Activated naive CD4-positive, alpha-beta T cell (primary cell): ENCODE data around the gene GFY.

ENCODE experiments used
- DNase-seq, 4 experiments: peaks; one replicate each; lab custom pipeline; 2025; lab: John Stamatoyannopoulos, UW

The GFY gene, protein sequence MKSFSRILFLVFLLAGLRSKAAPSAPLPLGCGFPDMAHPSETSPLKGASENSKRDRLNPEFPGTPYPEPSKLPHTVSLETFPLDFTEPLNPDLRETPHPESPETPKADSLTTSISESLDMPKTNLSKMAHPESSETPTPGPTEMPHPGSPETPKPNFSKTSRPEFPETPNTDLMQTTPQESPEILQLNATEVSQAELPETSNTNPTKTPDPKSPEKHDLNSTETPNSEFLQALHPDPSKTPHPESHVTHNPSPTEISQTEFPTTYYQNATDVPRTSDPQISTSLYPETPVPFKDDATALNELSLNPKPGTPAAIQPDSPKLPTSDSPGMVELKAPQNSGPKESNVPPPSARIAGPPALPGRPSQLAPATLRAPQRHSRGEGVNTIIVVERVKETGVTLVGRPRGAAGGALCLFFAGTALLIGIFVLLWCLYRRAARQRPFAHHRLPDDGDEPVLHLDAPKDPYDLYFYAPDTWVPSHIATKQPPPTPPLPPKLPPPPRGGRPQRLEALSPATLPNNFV

DNA sequence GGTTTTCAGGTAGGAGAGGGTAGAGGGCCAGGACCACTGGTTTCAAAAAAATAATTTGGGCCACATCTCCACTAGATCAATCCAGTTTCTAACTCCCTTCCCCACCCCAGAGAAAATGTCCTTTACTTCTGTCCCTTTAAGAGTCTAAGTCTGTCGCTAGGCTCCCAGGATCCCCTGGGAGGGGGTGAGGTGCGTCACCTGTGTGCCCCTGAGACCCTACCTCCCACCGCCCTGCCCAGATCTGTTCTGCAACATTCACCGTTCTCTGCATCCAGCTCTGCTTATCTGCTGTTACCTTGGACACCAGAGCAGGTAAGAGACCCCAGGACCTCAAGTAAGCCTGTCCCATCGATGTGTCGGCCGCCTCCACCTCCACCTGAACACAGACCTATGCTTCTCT lies at the start of gene GFY:
Gene GFY, plus strand, starts transcription at position 211 of the 400 bp plus-strand sequence. CDS start 1,043 bp downstream, outside the sequence.
- no peak for DNase-seq

DNA sequence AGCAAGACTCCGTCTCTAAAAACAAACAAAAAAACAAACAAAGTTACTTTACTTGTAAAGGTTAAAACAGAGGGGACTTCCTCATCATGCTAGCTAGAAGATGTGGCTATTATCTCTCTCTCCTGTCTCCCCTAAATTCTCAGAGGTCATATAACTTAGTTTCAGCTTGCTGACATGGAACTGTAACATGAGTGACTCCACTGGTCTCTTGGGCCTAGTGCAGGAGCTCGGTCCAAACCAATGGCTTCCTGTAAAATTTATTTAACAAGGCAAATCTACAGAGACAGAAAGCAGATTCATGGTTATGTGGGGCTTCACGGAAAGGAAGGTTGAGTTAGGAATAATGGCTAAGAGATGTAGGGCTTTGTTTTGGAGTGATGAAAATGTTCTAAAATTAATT lies 46.7 kb upstream of the GFY start:
- no peak for DNase-seq

DNA sequence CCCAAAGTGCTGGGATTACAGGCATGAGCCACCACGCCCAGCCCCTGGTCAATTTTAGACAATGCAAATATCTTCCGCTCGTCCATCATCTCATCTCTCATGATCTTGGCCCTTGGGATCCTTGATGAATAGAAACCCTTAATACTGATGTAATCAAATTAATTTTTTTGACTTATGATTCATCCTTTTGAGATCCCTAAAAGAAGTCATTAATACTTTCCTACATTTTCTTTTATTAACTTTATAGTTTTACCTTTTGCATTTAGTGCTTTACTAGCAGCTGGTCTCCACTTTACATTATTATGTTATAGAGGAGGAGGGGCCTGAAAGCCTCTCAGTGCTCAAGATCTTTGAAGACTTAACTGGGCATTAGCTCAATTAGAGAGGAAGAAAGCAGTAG lies 44.8 kb upstream of the GFY start:
- no peak for DNase-seq

DNA sequence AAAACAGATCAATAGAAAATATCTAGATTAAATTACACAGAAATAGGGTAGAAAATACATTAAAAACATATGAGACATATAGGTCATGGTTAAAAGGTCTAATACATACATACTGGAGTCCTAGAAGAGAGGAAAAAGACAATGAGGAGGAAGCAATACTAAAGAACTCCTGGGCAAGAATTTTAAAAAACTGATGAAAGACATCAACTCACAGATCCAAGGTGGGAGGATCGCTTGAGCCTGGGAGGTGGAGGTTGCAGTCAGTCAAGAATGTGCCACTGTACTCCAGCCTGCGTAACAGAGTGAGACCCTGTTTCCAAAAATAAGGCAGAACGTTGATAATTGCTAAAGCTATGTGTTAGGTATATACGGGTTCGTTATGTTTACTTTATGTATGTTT lies 42.5 kb upstream of the GFY start:
- DNase-seq: no peak

DNA sequence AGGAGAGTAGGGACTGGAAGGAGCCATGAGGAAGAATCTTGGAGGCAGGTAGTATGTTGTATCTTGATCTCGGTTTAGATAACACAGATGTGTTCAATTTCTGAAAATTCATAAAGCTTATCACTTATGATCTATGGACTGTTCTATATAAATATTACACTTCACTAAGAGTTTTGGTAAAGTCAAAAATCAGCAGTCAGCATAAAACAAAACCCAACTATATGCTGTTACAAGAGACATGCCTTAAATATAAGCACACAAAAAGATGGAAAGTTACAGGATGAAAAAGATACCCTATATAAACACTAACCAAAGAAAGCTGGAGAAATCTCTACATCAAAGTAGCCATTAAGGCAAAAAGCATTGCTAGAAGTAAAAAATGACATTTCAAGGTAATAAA lies 41.6 kb upstream of the GFY start:
- no peak for DNase-seq

DNA sequence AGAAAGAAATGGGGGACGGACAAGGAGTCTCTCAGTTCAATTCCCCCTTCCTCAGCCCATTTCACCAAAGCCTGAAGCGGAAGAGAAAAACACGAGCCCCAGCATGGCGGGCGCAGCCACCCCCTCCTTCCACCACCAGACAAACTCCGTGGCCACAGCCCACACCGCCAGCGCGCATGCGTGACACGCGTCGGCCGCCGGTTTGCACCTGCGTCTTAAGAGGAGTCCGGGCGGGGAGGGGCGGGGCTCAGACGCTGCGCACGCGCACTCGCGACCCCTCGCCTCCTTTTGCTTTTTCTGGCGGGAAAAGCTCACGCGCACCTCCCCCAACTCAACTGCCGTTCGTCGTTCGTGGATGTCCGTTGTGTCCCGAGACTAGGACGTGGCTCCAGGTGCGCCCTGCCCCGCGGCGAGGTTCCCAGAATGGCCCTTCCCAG lies 37.2 kb upstream of the GFY start, which contains the start of gene KASH5:
Gene KASH5, plus strand, starts transcription at position 314 of the 437 bp plus-strand sequence. CDS start 2,635 bp downstream, outside the sequence.
- peak; percentile 52 to 78 (median 58) for DNase-seq

DNA sequence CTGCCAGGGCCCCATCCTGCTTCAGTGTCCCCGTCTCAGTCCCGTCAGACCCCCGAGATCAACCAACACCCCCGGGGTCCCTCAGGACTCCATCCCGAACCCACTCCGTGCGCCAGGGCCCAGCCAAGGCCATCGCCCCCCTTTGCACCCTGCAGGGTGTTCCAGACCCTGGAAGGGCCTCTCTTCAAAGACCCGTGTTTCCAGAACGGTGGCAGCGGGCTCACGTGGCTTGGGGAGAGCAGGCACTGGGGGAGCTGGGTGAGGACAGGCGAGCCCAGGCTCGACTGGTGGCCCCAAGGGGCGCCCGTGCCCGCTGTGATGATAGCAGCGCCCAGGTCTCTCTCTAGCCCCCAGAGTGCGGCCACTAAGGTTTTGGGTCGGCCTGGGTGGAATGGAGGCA lies 35.8 kb upstream of the GFY start:
- DNase-seq: no peak

DNA sequence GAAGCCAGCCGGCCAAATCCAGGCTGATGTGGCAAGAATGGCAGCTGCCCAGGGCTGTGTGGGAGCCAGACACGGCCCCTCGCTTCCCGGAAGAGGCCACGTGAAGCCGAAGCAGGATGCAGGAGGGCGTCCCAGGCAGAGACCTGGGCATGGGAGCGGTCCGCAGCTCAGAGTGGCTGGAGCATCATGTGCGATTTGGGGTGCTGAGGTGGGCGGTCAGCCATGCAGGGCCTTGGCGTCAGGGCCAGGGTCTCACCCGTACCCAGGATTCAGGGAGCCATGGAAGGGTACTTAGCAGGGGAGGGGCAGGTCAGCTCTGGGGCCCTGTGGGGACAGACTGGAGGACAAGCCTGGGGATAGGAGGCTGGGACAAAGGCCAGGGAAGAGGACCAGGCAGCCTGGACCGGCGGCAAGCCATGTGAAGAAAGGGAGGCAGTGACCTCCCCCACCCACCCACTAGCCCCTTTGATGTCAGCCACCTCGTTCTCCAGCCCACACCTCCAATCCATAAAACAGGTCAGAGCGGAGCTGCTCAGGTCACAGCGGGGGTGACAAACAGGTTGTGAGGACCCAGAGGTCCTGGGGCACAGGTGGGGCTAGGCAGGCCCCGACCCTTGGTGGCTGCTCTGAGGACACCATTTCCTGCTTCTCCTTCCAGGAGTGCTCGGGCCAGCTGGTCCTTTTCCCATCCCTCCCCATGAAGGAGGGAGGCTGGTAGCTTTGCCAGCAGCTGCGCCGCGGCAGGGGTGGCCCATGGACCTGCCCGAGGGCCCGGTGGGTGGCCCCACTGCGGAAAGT lies 34.9 kb upstream of the GFY start:
- DNase-seq: no peak

DNA sequence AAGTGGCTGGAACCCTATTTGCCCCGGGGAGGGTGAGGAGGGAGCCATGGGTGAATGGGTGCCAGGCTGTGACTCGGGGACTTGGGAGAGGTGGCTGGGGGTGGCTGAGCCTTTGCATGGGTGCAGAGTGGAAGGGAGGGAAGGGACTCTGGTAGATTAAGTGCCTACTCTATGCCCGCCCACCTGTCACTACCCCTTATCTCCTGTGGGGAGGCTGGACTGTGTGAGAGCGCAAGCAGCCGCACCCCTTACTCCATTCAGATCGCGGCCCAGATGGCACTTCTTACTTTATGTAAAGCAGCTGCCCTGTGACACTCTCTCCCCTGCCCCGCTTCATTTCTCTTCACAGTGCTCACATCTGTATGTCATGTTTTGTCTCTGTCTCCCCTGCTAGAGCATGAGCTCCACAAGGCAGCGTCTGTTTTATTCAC lies 34.2 kb upstream of the GFY start:
- no peak for DNase-seq

DNA sequence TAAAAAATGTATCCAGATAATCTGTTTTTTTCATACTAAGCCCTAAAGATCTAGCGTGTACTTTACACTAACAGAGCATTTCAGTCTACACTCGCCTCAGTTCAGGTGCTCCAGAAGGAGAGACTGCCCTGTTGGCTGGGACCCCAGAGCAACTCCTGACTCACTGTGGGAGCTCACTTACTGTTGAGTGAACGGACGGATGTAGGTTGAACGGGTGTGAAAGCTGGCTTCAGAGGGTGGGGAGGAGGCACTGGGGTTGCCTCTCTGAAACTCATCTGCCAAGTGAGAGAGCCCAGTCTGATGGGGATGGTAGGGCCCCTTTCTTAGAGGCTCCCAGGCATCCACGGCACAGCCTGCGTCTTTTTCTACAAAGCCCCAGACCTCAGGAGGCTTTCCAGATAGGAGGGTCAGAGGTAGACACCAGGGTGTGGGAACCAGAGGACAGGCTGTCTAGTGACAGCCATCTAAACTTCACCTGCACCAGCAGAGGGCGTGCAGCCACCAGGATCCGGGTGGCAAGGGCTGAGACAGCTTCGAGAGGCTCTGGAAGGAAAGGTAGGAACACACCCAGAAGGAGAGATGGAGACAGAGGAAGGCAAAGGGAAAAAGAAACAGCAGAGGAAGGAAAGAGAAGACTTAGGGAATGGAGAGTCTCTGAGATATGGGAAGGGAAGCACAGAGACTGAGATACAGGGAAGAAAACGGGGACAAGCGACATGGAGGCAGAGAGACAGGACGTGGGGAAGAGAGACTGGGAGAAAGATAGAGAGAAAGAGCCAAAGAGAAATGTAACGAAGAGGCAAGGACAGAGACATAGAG lies 33.4 kb upstream of the GFY start:
- peak; percentile 34 to 73 (median 51) for DNase-seq

DNA sequence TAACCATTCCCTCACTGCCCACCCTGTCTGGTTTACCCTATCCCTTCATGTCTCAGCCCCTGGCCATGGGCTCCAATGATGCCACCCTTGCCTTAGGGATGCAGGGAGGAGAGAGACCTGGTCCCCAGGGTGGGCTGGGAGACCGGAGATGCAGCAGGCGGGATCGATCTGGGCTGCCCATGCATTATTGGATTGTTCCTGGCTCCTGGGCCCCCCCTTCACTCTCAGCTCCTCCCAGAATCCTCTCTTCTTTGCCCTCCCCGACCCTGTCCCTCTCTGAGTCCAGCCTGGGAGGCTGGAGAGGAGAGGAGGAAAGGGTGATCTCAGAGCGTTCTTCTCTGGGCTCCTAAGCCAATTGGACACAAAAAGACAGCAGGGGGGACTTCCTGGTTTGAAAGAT lies 31.3 kb upstream of the GFY start:
- no peak for DNase-seq

DNA sequence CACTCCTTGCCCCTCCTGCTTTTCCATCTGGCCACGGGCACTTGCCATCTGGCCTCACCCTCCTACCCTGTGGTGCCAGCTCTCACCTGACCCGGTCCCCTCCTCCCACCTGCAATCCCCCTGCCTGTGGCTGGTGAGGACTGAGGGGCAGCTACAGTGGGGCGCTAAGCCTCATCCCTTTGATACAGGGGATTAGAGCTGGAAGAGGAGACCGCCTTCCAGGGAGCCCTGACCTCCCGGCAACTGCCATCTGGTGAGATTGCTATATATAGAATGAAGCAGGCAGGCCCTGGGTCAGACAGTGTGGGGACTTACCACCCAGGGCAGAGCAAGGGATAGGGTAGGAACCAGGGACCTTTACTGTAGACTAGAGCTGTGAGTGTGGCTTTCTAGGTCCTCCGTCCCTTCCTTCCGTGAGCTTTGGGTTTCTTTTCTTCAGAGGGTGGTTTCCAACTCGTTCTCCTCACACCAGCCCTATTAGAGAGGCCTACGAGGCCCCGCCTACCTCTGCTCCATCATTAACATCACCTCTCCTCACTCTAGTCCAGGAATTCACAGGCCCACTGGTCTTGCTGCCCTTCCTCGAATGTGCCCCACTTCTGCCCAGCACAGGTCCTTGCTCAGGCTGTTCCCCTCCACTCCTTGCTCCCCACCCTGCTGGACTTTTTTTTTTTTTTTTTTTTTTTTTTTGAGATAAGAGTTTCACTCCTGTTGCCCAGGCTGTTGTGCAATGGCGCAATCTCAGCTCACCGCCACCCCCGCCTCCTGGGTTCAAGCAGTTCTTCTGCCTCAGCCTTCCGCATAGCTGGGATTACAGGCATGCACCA lies 29.4 kb upstream of the GFY start:
- no peak for DNase-seq

DNA sequence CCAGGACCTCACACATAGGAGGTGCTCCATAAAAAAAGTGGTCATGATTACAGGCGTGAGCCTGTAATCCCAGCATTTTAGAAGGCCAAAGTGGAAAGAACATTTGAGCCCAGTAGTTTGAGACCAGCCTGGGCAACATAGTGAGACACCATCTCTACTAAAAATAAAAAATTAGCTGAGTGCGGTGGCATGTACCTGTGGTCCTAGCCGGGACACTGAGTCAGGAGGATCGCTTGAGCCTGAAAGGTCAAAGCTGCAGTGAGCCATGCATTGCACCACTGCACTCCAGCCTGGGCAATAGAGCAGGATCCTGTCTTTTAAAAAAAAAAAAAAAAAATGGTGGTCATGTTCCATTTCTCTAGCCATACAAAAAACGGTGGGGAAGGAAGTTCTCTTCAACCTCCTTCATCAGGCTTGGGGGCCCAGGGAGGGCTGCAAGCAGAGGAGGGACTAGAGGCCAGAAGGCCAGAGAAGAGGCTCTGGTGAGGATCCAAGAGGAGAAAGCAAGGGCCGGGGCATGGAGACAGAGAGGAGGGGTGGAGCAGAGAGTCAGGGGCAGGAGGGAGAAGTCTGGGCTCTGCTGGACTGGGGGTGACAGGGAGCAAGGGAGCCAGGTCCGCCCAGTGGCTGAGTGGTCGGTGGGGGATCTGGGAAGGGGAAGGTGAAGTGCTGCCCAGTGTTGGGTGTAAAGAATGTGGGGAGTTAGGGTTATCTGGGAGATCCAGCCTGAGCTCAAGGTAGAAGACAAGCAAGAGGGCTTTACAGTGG lies 28.3 kb upstream of the GFY start:
- no peak for DNase-seq

DNA sequence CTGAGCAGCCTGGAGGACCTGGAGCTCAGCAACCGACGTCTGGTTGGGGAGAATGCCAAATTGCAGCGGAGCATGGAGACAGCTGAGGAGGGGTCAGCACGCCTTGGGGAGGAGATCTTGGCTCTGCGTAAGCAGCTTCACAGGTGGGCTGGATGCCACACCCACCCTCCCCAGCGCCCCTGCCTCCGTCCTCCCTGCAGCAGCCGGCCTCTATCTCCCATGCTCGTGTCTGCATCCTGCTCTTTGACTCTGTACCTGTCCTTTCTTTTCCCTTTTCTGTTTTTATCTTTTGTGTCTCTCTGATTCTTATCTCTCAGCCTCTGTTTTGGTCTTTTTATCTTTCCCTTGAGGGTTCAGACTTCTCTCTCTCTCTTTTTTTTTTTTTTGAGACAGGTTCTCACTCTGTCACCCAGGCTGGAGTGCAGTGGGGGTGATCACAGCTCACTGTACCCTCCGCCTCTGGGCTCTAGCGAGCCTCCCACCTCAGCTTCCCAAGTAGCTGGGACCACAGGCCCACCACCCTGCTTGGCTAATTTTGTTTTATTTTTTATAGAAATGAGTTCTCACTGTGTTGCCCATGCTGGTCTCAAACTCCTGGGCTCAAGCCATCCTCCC lies 27.1 kb upstream of the GFY start:
- no peak for DNase-seq

DNA sequence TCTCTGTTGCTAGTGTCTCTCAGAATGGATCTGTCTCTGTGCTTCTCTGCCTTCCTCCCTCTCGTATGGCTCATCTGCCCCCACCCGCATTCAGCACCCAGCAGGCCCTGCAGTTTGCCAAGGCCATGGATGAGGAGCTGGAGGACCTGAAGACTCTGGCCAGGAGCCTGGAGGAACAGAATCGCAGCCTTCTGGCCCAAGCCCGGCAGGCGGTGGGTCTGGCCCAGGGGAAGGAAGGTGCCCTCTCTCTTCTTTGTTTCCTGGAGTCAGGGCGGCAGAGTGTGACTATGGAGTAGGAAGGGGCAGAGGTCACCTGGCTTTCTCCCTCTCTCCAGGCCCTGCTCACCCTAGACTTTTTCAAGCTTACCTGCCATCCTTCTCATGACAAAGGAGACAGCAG lies 26.3 kb upstream of the GFY start:
- DNase-seq: no peak

DNA sequence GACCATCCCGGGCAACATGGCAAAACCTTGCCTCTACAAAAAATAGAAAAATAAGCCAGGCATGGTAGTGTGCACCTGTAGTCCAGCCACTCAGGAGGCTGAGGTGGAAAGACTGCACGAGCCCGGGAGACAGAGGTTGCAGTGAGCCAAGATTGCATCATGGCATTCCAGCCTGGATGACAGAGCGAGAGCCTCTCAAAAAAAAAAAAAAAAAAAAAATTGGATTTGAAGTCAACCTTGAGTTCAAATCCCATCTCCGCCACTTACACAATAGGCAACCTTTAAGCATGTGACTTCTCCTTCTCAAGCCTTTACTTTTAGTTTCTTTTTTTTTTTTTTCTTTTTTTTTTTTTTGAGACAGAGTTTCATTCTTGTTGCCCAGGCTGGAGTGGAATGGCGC lies 25.2 kb upstream of the GFY start:
- DNase-seq: no peak

DNA sequence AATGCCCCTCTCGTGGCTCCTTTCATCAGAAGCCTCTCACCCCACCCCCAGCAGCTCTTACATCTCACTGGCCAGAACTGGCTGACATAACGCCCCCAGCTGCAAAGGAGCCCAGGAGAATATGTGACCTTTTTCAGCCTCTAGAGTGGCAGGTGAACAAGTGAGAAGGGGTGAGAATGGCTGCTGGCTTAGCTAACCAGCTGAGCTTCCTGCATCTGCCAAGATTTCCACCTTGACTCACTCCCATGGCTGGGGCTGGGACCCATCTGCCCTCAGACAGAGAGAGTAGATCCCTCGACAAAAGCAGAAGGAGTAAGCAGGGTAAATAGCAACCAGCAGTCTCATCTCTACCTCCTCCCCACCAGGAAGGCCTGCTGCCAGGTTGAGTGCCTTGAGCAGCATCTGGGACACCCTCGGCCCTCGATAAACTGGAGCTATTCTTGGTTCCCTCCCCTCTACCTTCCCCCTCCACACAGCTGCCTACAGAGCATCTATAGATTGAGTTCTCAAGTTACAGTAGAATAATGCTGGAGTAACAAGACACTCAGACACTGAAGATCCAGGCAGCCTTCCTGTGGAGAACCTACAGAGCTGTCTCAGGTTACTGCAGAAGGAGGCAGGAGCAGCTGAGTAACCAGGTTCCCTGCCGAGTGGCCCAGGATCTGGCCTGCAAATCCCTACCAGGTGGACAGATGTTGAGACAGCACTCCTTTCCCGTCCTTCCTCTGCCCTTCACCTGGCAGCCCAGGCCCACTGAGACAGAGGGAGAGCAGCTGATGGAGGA lies 21.6 kb upstream of the GFY start:
- no peak for DNase-seq

DNA sequence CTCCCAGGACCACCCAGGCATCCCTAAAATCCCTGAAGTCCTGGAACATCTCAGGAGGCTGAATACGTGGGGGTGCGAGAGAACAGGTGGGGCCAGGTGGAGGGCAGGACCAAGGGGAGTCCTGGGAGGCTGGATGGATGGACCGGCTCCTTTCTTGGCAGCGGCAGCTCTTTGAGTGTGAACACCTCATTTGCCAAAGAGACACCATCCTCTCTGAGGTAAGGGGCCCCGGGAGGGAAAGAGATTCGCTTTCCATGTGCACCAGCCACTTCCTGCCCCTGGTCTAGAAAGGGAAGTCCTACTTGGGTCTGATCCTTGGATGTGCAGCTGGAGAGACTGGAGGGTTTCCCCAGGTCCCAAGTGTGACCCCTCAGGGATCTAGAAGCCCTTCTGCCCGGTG lies 18.1 kb upstream of the GFY start:
- DNase-seq: no peak

DNA sequence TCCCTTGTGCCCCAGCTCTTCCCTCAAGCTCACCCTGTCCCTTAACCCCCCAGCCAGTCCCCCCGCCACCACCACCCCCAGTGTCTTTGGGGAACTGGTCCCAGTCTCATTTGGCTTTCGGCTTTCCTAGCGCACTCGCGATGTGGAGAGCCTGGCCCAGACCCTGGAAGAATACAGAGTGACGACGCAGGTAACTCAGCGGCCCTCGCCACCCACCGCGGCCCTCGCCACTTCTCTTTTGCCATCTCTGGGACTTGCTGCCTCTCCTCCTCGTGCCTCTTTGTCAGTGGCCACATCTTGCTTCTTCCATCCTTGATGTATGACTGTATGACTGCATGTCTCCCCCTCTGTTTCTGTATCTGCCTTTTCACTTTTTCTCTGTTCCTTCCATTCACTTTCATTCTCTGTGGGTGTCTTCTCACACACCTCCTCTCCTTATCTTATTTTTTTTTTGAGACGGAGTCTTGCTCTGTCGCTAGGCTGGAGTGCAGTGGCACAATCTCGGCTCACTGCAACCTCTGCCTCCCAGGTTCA lies 17.6 kb upstream of the GFY start:
- DNase-seq: no peak
